Measurements from ENCODE around the gene CAMKK2. TPM values are rescaled to one million over a fixed set of nuclear protein-coding genes. Genes with fewer than 3 reads are reported as not detected.

Gene CAMKK2
- total RNA-seq, 4 donors from 2014 or later, result 17.5 to 155 (median 47.7) TPM

- 97 to 100% methylated on average over 1 to 2 of the region's 2 CpGs for WGBS, 2 donors (ENCODE audit: low coverage in 1 of 2)
- Histone ChIP-seq H3K27ac (no peak overlapping the region), H3K4me3 (no peak overlapping the region), H3K36me3 (no peaks in the 10 kb centered on the region), H3K9me3 (no peaks in the 10 kb centered on the region), H3K4me1 (no peaks in the 10 kb centered on the region), H3K27me3 (no peaks in the 10 kb centered on the region)
- TF ChIP-seq CTCF (IDR thresholded peaks at IDR 0.05), result no peak
- no peak for TF ChIP-seq POLR2AphosphoS5 (IDR thresholded peaks at IDR 0.05)
- TF ChIP-seq EP300 (IDR thresholded peaks at IDR 0.05; ENCODE audit: low read depth), result no peak
- no peak for TF ChIP-seq POLR2A (IDR thresholded peaks at IDR 0.05)
- DNase-seq, result no peak
- intact Hi-C loops (cut with DNase I; ENCODE audit: low total_unique reads), result no loop called here
- in situ Hi-C loops (cut with MboI; ENCODE audit: low pct_ligation_motif_present in 1 of 4, low pct_unique_long_range_greater_than_20kb in 1 of 4, low sequenced_read_pairs in 3 of 4), result no loop called here
Measured at GRCh38 chr12:121188227-121188626, 108.3 kb downstream of the CAMKK2 start.

Other genes with a start within 250 kb of the CAMKK2 start
- gene P2RX7, start 163.8 kb downstream of the CAMKK2 start, total RNA-seq, result 1 to 10 TPM in 3 of 4 donors, under 1 TPM in 1; 0.96 to 7.1 (median 5.1) TPM
- 100 to 1,000 TPM; 103 to 435 (median 217) TPM for gene P2RX4, start 86.6 kb downstream of the CAMKK2 start, total RNA-seq
- gene ANAPC5, start 55.7 kb upstream of the CAMKK2 start, total RNA-seq, result 100 to 1,000 TPM; 101 to 184 (median 129) TPM
- gene RNF34, start 103.4 kb upstream of the CAMKK2 start, total RNA-seq, result 10 to 100 TPM; 46.8 to 63.2 (median 49.8) TPM

Measured in transverse colon (tissue), 4 donors.